ENCODE data around the gene SDHB.

- TF ChIP-seq, protein P1, sequence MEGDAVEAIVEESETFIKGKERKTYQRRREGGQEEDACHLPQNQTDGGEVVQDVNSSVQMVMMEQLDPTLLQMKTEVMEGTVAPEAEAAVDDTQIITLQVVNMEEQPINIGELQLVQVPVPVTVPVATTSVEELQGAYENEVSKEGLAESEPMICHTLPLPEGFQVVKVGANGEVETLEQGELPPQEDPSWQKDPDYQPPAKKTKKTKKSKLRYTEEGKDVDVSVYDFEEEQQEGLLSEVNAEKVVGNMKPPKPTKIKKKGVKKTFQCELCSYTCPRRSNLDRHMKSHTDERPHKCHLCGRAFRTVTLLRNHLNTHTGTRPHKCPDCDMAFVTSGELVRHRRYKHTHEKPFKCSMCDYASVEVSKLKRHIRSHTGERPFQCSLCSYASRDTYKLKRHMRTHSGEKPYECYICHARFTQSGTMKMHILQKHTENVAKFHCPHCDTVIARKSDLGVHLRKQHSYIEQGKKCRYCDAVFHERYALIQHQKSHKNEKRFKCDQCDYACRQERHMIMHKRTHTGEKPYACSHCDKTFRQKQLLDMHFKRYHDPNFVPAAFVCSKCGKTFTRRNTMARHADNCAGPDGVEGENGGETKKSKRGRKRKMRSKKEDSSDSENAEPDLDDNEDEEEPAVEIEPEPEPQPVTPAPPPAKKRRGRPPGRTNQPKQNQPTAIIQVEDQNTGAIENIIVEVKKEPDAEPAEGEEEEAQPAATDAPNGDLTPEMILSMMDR (IDR thresholded peaks at IDR 0.05), result no peak
- TF ChIP-seq EP300 (IDR thresholded peaks at IDR 0.05) (no peak), POLR2A (IDR thresholded peaks at IDR 0.05) (no peak)
These were observed 8.1 kb upstream of the SDHB start for GRCh38 chr1:17061892-17062291.

Measured in sigmoid colon (tissue), 4 donors.